Activated CD8-positive, alpha-beta memory T cell treated with anti-CD3 and anti-CD28 coated beads, Interleukin-2, amount 10 ng/mL, durations not matched to agents 7 days and 5 days (primary cell): ENCODE results near the gene CCL8. TPM values are rescaled to one million over a fixed set of nuclear protein-coding genes. Genes with fewer than 3 reads are reported as not detected.

Source experiments
- total RNA-seq, 2 experiments: library from RNA; stranded (reverse); gene quantifications; one replicate each; pipeline ENCODE4 v1.2.3, GENCODE V29; 2021

The CCL8 gene
- total RNA-seq, 2 experiments from 2014 or later = not detected

Other genes with a start within 250 kb of the CCL8 start
- gene CCL2, start 64.2 kb upstream of the CCL8 start, total RNA-seq = under 1 TPM in 1 of 2 experiments, not detected in 1; 0.73 TPM
- gene CCL7, start 49.2 kb upstream of the CCL8 start, total RNA-seq = not detected
- not detected for gene CCL11, start 33.7 kb upstream of the CCL8 start, total RNA-seq
- not detected for gene CCL13, start 37.0 kb downstream of the CCL8 start, total RNA-seq
- 10 to 100 TPM in 1 of 2 experiments, under 1 TPM in 1; 0.73 to 25.6 TPM for gene CCL1, start 43.8 kb downstream of the CCL8 start, total RNA-seq